Smooth muscle cell (in vitro differentiated cells): ENCODE data around the gene TMEFF2. TPM values are rescaled to one million over a fixed set of nuclear protein-coding genes. Genes with fewer than 3 reads are reported as not detected.

Experiments used
- DNase-seq: peaks from one replicate; lab custom pipeline; 2025; ENCODE audit not compliant: unreplicated experiment; lab: John Stamatoyannopoulos, UW
- H2AFZ ChIP-seq: fragments of 200-600 bp; sonication (generic); 2 replicates; pipeline ENCODE4 v1.6.0; 2016; ENCODE audit warnings: antibody characterized with exemption, low read depth, mild to moderate bottlenecking
- H3F3A ChIP-seq: fragments of 200-600 bp; sonication (generic); 2 replicates; pipeline ENCODE4 v1.6.0; 2017; ENCODE audit warnings: antibody characterized with exemption, low read depth
- H3K27ac ChIP-seq: fragments of 200-600 bp; sonication (generic); 2 replicates; pipeline ENCODE4 v1.5.1; 2016; ENCODE audit warnings: low read depth, mild to moderate bottlenecking
- H3K27me3 ChIP-seq: fragments of 200-600 bp; sonication (generic); 2 replicates; pipeline ENCODE4 v1.6.1; 2016; ENCODE audit warnings: low read depth, mild to moderate bottlenecking
- H3K36me3 ChIP-seq: fragments of 200-600 bp; sonication (generic); 2 replicates; pipeline ENCODE4 v1.5.1; 2016; ENCODE audit warnings: low read depth
- H3K4me1 ChIP-seq: fragments of 200-600 bp; sonication (generic); 2 replicates; pipeline ENCODE4 v1.5.1; 2016; ENCODE audit warnings: low read depth
- H3K4me2 ChIP-seq: fragments of 200-600 bp; sonication (generic); 2 replicates; pipeline ENCODE4 v1.6.0; 2016; ENCODE audit warnings: mild to moderate bottlenecking
- H3K4me3 ChIP-seq: fragments of 200-600 bp; sonication (generic); 2 replicates; pipeline ENCODE4 v1.5.1; 2016; ENCODE audit warnings: mild to moderate bottlenecking
- H3K79me2 ChIP-seq: fragments of 200-600 bp; sonication (generic); 2 replicates; pipeline ENCODE4 v1.6.0; 2016; ENCODE audit warnings: low read depth, mild to moderate bottlenecking
- H3K9ac ChIP-seq: fragments of 200-600 bp; sonication (generic); 2 replicates; pipeline ENCODE4 v1.6.0; 2016; ENCODE audit warnings: low read depth
- H3K9me3 ChIP-seq: fragments of 200-600 bp; sonication (generic); replicated peaks from 2 replicates; pipeline ENCODE4 v1.5.1; 2016; ENCODE audit warnings: low read depth
- H4K20me1 ChIP-seq: fragments of 200-600 bp; sonication (generic); 2 replicates; pipeline ENCODE4 v1.6.0; 2016; ENCODE audit warnings: low read depth
- CTCF ChIP-seq: fragments of 200-600 bp; sonication (generic); IDR thresholded peaks from 2 replicates; pipeline ENCODE4 v1.5.1; 2017; ENCODE audit warnings: borderline replicate concordance, mild to moderate bottlenecking, antibody characterized with exemption; ENCODE audit not compliant: insufficient read depth, poor library complexity, severe bottlenecking
- WGBS: methylation state at CpG from one replicate; pipeline ENCODE4 v1.1.7; 2016; ENCODE audit warnings: low lambda C conversion rate; 5-methylcytosine and 5-hydroxymethylcytosine counted together
- polyA plus RNA-seq: library from polyadenylated mRNA; unstranded; fragments of >200 nt; fragmentation: Nextera tagmentation; extraction: Ambion mirVana; gene quantifications from 2 replicates; pipeline ENCODE4 v1.2.1, GENCODE V29; 2016
- total RNA-seq: library from RNA; depleted of rRNA; stranded (reverse); fragments of >200 nt; gene quantifications from 2 replicates; pipeline ENCODE4 v1.2.3, GENCODE V29; 2014

Gene TMEFF2
- total and polyA plus RNA-seq, 2 experiments from 2014 or later: not detected

GRCh38 chr2:191974676-191975075 is 220.1 kb downstream of the TMEFF2 start:
- TF ChIP-seq CTCF: no peak
- no peak overlapping the region for H3K27ac ChIP-seq
- no peak overlapping the region for H3K4me2 ChIP-seq
- H3F3A ChIP-seq: no peaks in the 10 kb centered on the region
- no peaks in the 10 kb centered on the region for H3K9me3 ChIP-seq
- H3K4me3 ChIP-seq: no peak overlapping the region
- no peak for DNase-seq
- H2AFZ ChIP-seq: no peak overlapping the region
- no peaks in the 10 kb centered on the region for H3K36me3 ChIP-seq
- no peaks in the 10 kb centered on the region for H3K27me3 ChIP-seq
- H4K20me1 ChIP-seq: no peaks in the 10 kb centered on the region
- H3K9ac ChIP-seq: no peak overlapping the region
- no peaks in the 10 kb centered on the region for H3K4me1 ChIP-seq
- no peaks in the 10 kb centered on the region for H3K79me2 ChIP-seq

GRCh38 chr2:191970867-191971266 is 223.9 kb downstream of the TMEFF2 start:
- H3K9me3 ChIP-seq: no peaks in the 10 kb centered on the region
- H3K36me3 ChIP-seq: no peaks in the 10 kb centered on the region
- H3F3A ChIP-seq: no peaks in the 10 kb centered on the region
- 78% methylated on average over 2 of the region's 2 CpGs for WGBS
- no peak for DNase-seq
- H3K4me2 ChIP-seq: no peak overlapping the region
- H3K4me3 ChIP-seq: no peak overlapping the region
- no peaks in the 10 kb centered on the region for H3K79me2 ChIP-seq
- no peak overlapping the region for H3K9ac ChIP-seq
- H2AFZ ChIP-seq: no peak overlapping the region
- no peaks in the 10 kb centered on the region for H3K4me1 ChIP-seq
- no peak overlapping the region for H3K27ac ChIP-seq
- no peak for TF ChIP-seq CTCF
- no peaks in the 10 kb centered on the region for H4K20me1 ChIP-seq
- no peaks in the 10 kb centered on the region for H3K27me3 ChIP-seq

- no peak for TF ChIP-seq CTCF
- no peak overlapping the region for H3K4me3 ChIP-seq
- H3K4me2 ChIP-seq: no peak overlapping the region
- H3K9ac ChIP-seq: no peak overlapping the region
- H3K79me2 ChIP-seq: no peaks in the 10 kb centered on the region
- no peak overlapping the region for H2AFZ ChIP-seq
- DNase-seq: no peak
- H3K27ac ChIP-seq: no peak overlapping the region
- no peaks in the 10 kb centered on the region for H3K36me3 ChIP-seq
- H3K27me3 ChIP-seq: no peaks in the 10 kb centered on the region
- no peaks in the 10 kb centered on the region for H3K4me1 ChIP-seq
- no peaks in the 10 kb centered on the region for H4K20me1 ChIP-seq
- H3F3A ChIP-seq: no peaks in the 10 kb centered on the region
- 89% methylated on average over 2 of the region's 2 CpGs for WGBS
- H3K9me3 ChIP-seq: no peaks in the 10 kb centered on the region
Observed at GRCh38 chr2:191968120-191968519, 226.6 kb downstream of the TMEFF2 start.

GRCh38 chr2:191965733-191966132 is 229.0 kb downstream of the TMEFF2 start:
- no peaks in the 10 kb centered on the region for H3K79me2 ChIP-seq
- no peaks in the 10 kb centered on the region for H3K4me1 ChIP-seq
- H3K36me3 ChIP-seq: no peaks in the 10 kb centered on the region
- H3K27me3 ChIP-seq: no peaks in the 10 kb centered on the region
- H3F3A ChIP-seq: no peaks in the 10 kb centered on the region
- H3K9me3 ChIP-seq: no peaks in the 10 kb centered on the region
- WGBS: 91% methylated on average over 4 of the region's 4 CpGs
- no peak overlapping the region for H3K9ac ChIP-seq
- H2AFZ ChIP-seq: no peak overlapping the region
- no peak overlapping the region for H3K4me2 ChIP-seq
- no peak overlapping the region for H3K4me3 ChIP-seq
- TF ChIP-seq CTCF: no peak
- no peak overlapping the region for H3K27ac ChIP-seq
- no peaks in the 10 kb centered on the region for H4K20me1 ChIP-seq
- DNase-seq: no peak
